Measurements from ENCODE around the gene ZNF613.
"Not testable (repeated sequence)": the region's sequence is repeated elsewhere in the genome, so short reads cannot be mapped to it uniquely, and the experiment has no call there.

The ZNF613 gene

GRCh38 chr19:51926784-51927741 is at the start of gene ZNF613:
Gene ZNF613, plus strand, starts transcription at chr19:51927472. Its CDS starts 8,749 bp downstream, at chr19:51936221.
- peak; percentile 83 for DNase-seq

- no peak for DNase-seq
These were observed 44.8 kb upstream of the ZNF613 start for GRCh38 chr19:51882518-51882917.

- no peak for DNase-seq
These were observed 42.6 kb upstream of the ZNF613 start for GRCh38 chr19:51884713-51885112.

GRCh38 chr19:51887522-51888498 is 39.5 kb upstream of the ZNF613 start, which contains the start of gene ZNF577:
Gene ZNF577, minus strand, starts transcription at chr19:51887951. Its CDS starts 7,569 bp downstream, at chr19:51880382.
- peak; percentile 55 for DNase-seq

- DNase-seq = no peak
These were observed 37.3 kb upstream of the ZNF613 start for GRCh38 chr19:51889934-51890333.

- DNase-seq = no peak
These were observed 36.0 kb upstream of the ZNF613 start for GRCh38 chr19:51891193-51891747.

GRCh38 chr19:51901860-51902259 is 25.4 kb upstream of the ZNF613 start:
- no peak for DNase-seq

- no peak for DNase-seq
These were observed 24.1 kb upstream of the ZNF613 start for GRCh38 chr19:51903192-51903591.

GRCh38 chr19:51904331-51905165 is 22.7 kb upstream of the ZNF613 start, which contains the start of gene ZNF649:
Gene ZNF649, minus strand, starts transcription at chr19:51905017. Its CDS starts 4,910 bp downstream, at chr19:51900107.
- DNase-seq = peak; percentile 78

GRCh38 chr19:51905206-51905605 is 22.1 kb upstream of the ZNF613 start:
- DNase-seq = no peak

GRCh38 chr19:51905639-51906038 is 21.6 kb upstream of the ZNF613 start:
- not testable (repeated sequence) for DNase-seq

- DNase-seq = not testable (repeated sequence)
These were observed 21.2 kb upstream of the ZNF613 start for GRCh38 chr19:51906108-51906507.

GRCh38 chr19:51907981-51908380 is 19.3 kb upstream of the ZNF613 start:
- DNase-seq = not testable (repeated sequence)

GRCh38 chr19:51915324-51915867 is 11.9 kb upstream of the ZNF613 start:
- no peak for DNase-seq

- no peak for DNase-seq
These were observed 11.1 kb upstream of the ZNF613 start for GRCh38 chr19:51916167-51916566.

GRCh38 chr19:51919606-51920005 is 7.7 kb upstream of the ZNF613 start:
- no peak for DNase-seq

- no peak for DNase-seq
These were observed 5.3 kb upstream of the ZNF613 start for GRCh38 chr19:51921949-51922348.

- no peak for DNase-seq
These were observed 867 bp upstream of the ZNF613 start for GRCh38 chr19:51926426-51926783.

- DNase-seq = no peak
These were observed 587 bp downstream of the ZNF613 start for GRCh38 chr19:51927859-51928258.

- no peak for DNase-seq
These were observed 4.6 kb downstream of the ZNF613 start for GRCh38 chr19:51931921-51932320.

GRCh38 chr19:51938936-51939335 is 11.7 kb downstream of the ZNF613 start:
- no peak for DNase-seq
